HG02884 (cell line): ENCODE data around the gene RNU1-2.
A peak's percentile ranks its signal among the peaks of the same experiment; 100 is the strongest.
"Not testable (repeated sequence)": the region's sequence is repeated elsewhere in the genome, so short reads cannot be mapped to it uniquely, and the experiment has no call there.

Experiments used
- ATAC-seq: cut with Tn5 transposase; IDR thresholded peaks from one replicate; pipeline ENCODE4 v1.9.1; 2021; ENCODE audit warnings: mild to moderate bottlenecking, moderate library complexity; ENCODE audit not compliant: unreplicated experiment

Gene RNU1-2

GRCh38 chr1:16895598-16896315 lies at the start of gene RNU1-2:
Gene RNU1-2 (plus strand): TSS chr1:16895980.
- ATAC-seq = peak; percentile 95

- ATAC-seq = not testable (repeated sequence)
Measured at GRCh38 chr1:16856201-16856600, 39.6 kb upstream of the RNU1-2 start.

- ATAC-seq = not testable (repeated sequence)
Measured at GRCh38 chr1:16859167-16860041, 36.4 kb upstream of the RNU1-2 start.

- ATAC-seq = not testable (repeated sequence)
Measured at GRCh38 chr1:16860048-16860447, 35.7 kb upstream of the RNU1-2 start.

GRCh38 chr1:16861832-16862245 lies 33.9 kb upstream of the RNU1-2 start:
- ATAC-seq = not testable (repeated sequence)

- ATAC-seq = not testable (repeated sequence)
Measured at GRCh38 chr1:16862415-16862814, 33.4 kb upstream of the RNU1-2 start.

GRCh38 chr1:16863024-16863423 lies 32.8 kb upstream of the RNU1-2 start:
- not testable (repeated sequence) for ATAC-seq

GRCh38 chr1:16866926-16867707 lies 28.7 kb upstream of the RNU1-2 start:
- ATAC-seq = not testable (repeated sequence)

GRCh38 chr1:16868787-16869186 lies 27.0 kb upstream of the RNU1-2 start:
- ATAC-seq = not testable (repeated sequence)

GRCh38 chr1:16869996-16870395 lies 25.8 kb upstream of the RNU1-2 start:
- not testable (repeated sequence) for ATAC-seq

- ATAC-seq = not testable (repeated sequence)
Measured at GRCh38 chr1:16871171-16871570, 24.6 kb upstream of the RNU1-2 start.

- ATAC-seq = not testable (repeated sequence)
Measured at GRCh38 chr1:16872152-16873075, 23.4 kb upstream of the RNU1-2 start.

GRCh38 chr1:16873076-16873879 lies 22.5 kb upstream of the RNU1-2 start:
- not testable (repeated sequence) for ATAC-seq

- not testable (repeated sequence) for ATAC-seq
Measured at GRCh38 chr1:16874968-16875765, 20.6 kb upstream of the RNU1-2 start.

GRCh38 chr1:16881742-16882141 lies 14.0 kb upstream of the RNU1-2 start:
- not testable (repeated sequence) for ATAC-seq

GRCh38 chr1:16882986-16883385 lies 12.8 kb upstream of the RNU1-2 start:
- ATAC-seq = no peak

- ATAC-seq = not testable (repeated sequence)
Measured at GRCh38 chr1:16884487-16884886, 11.3 kb upstream of the RNU1-2 start.
